OCI-LY1 (cell line): ENCODE data around the gene AP4E1.

Experiments
- H2AFZ ChIP-seq: fragments of 200-600 bp; sonication (generic), shearing (Covaris generic); 2 replicates; pipeline ENCODE4 v1.6.0; 2014; ENCODE audit warnings: antibody characterized with exemption, mild to moderate bottlenecking, low read length
- H3F3A ChIP-seq: fragments of 200-600 bp; sonication (generic), shearing (Covaris generic); 2 replicates; pipeline ENCODE4 v1.6.0; 2014; ENCODE audit warnings: mild to moderate bottlenecking, antibody characterized with exemption, low read length, moderate library complexity; ENCODE audit not compliant: insufficient read depth
- H3K27ac ChIP-seq: fragments of 200-600 bp; sonication (generic); 2 replicates; pipeline ENCODE4 v1.5.1; 2014; ENCODE audit warnings: low read length, mixed run types, mild to moderate bottlenecking, low read depth; ENCODE audit not compliant: poor library complexity, severe bottlenecking
- H3K27me3 ChIP-seq: fragments of 200-600 bp; sonication (generic); 2 replicates; pipeline ENCODE4 v1.6.0; 2014; ENCODE audit warnings: antibody characterized with exemption, mild to moderate bottlenecking, low read length, moderate library complexity; ENCODE audit not compliant: insufficient read depth
- H3K36me3 ChIP-seq: fragments of 200-600 bp; sonication (generic); 2 replicates; pipeline ENCODE4 v1.6.1; 2014; ENCODE audit warnings: mild to moderate bottlenecking, antibody characterized with exemption, low read length, moderate library complexity, mixed read lengths; ENCODE audit not compliant: insufficient read depth
- H3K4me1 ChIP-seq: fragments of 200-600 bp; sonication (generic); 2 replicates; pipeline ENCODE4 v1.5.1; 2014; ENCODE audit warnings: mild to moderate bottlenecking, low read length, moderate library complexity; ENCODE audit not compliant: insufficient read depth, severe bottlenecking
- H3K4me2 ChIP-seq: fragments of 200-600 bp; sonication (generic), shearing (Covaris generic); 2 replicates; pipeline ENCODE4 v1.6.1; 2014; ENCODE audit warnings: low read length
- H3K4me3 ChIP-seq: fragments of 200-600 bp; sonication (generic); 2 replicates; pipeline ENCODE4 v1.5.1; 2014; ENCODE audit warnings: low read length, low read depth, mild to moderate bottlenecking, mixed read lengths; ENCODE audit not compliant: poor library complexity, severe bottlenecking
- H3K79me2 ChIP-seq: fragments of 200-600 bp; shearing (Covaris generic); 2 replicates; pipeline ENCODE4 v1.6.1; 2016; ENCODE audit warnings: mixed run types, low read length, mixed read lengths; ENCODE audit not compliant: insufficient read depth
- H3K9ac ChIP-seq: fragments of 200-600 bp; sonication (generic), shearing (Covaris generic); 2 replicates; pipeline ENCODE4 v1.6.1; 2014; ENCODE audit warnings: mild to moderate bottlenecking, low read length, mixed read lengths
- H3K9me2 ChIP-seq: fragments of 200-600 bp; sonication (generic), shearing (Covaris generic); 2 replicates; pipeline ENCODE4 v1.6.1; 2014; ENCODE audit warnings: low read depth, mild to moderate bottlenecking, low read length, mixed read lengths
- H3K9me3 ChIP-seq: fragments of 200-600 bp; shearing (Covaris generic); 2 replicates; pipeline ENCODE4 v1.6.1; 2014; ENCODE audit warnings: low read length, mixed read lengths
- H4K20me1 ChIP-seq: fragments of 200-600 bp; sonication (generic), shearing (Covaris generic); 2 replicates; pipeline ENCODE4 v1.6.0; 2016; ENCODE audit warnings: mild to moderate bottlenecking, low read length; ENCODE audit not compliant: insufficient read depth
- CTCF ChIP-seq: fragments of 200-600 bp; sonication (generic), shearing (Covaris generic); IDR thresholded peaks from 2 replicates; pipeline ENCODE4 v1.5.1; 2017; ENCODE audit warnings: mild to moderate bottlenecking, antibody characterized with exemption, low read length, moderate library complexity, mixed read lengths
- EZH2 ChIP-seq: fragments of 200-600 bp; sonication (generic), shearing (Covaris generic); IDR thresholded peaks from 2 replicates; pipeline ENCODE4 v1.8.0; 2017; ENCODE audit warnings: borderline replicate concordance, mixed run types, mild to moderate bottlenecking, antibody characterized with exemption, low read length, moderate library complexity, mixed read lengths

Gene AP4E1

DNA sequence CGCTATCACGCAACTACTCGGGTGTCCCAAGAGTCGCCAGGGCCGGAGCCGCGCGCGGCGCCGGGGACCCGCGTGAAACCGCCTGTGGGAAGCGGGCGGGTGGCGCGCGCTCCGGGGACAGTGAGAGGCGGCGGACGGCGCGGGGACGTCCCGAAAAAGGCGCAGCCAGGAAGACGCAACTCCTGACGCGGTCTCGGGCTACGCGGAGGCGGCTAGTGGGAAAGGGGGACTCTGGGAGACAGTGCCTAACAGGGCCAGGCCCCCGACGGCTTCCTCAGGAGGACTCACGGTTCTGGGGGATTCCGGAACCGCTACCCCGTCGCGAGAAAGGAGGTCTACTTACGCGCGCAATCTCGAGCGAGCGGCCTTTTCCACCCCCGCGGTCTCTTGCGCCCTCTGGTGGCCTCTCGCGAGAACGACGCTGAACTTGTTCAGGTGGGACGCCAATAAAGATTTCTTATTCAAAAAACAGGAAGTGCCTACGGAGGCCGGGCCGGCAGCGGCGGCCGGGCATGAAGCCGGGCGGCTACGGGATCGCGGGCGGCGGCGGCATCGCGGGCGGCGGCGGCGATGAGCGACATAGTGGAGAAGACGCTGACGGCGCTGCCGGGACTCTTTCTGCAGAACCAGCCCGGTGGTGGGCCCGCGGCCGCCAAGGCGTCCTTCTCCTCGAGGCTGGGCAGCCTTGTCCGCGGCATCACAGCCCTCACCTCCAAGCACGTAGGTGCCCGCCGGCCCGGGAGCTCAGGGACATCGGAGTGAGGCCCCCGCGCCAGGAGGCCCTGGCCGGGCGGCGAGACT lies at the start of gene AP4E1:
AP4E1 (plus strand) TSS at position 475 of the 801 bp plus-strand sequence; CDS start at position 571, 96 bp downstream.
- Histone ChIP-seq H3K79me2 (peaks cover 8% of the 10 kb centered on the region; the same call in 1 of the 2 replicates), H3K36me3 (peaks cover 15% of the 10 kb centered on the region; the same call in 1 of the 2 replicates), H3K4me2 (peak within 1 kb of the TSS; percentile 99), H3K9me3 (no peaks in the 10 kb centered on the region), H3K4me3 (peak within 1 kb of the TSS; percentile 78), H4K20me1 (no peaks in the 10 kb centered on the region), H3K27me3 (no peaks in the 10 kb centered on the region), H3K9me2 (no peaks in the 10 kb centered on the region), H3K9ac (peak within 1 kb of the TSS; percentile 83), H2AFZ (peak within 1 kb of the TSS; percentile 66), H3K27ac (peak within 1 kb of the TSS; percentile 79), H3F3A (no peaks in the 10 kb centered on the region), H3K4me1 (peaks cover 31% of the 10 kb centered on the region)
- TF ChIP-seq EZH2 (no peak), CTCF (peak; percentile 89)

GRCh38 chr15:50860824-50861223 lies 47.7 kb upstream of the AP4E1 start:
- Histone ChIP-seq H4K20me1 (no peaks in the 10 kb centered on the region), H3F3A (no peaks in the 10 kb centered on the region), H3K36me3 (no peaks in the 10 kb centered on the region), H3K9me3 (no peaks in the 10 kb centered on the region), H3K27me3 (no peaks in the 10 kb centered on the region), H3K9ac (no peak overlapping the region), H2AFZ (no peak overlapping the region), H3K4me2 (no peak overlapping the region), H3K4me1 (no peaks in the 10 kb centered on the region), H3K27ac (no peak overlapping the region), H3K4me3 (no peak overlapping the region), H3K79me2 (no peaks in the 10 kb centered on the region), H3K9me2 (no peaks in the 10 kb centered on the region)
- TF ChIP-seq EZH2 (no peak), CTCF (no peak)

DNA sequence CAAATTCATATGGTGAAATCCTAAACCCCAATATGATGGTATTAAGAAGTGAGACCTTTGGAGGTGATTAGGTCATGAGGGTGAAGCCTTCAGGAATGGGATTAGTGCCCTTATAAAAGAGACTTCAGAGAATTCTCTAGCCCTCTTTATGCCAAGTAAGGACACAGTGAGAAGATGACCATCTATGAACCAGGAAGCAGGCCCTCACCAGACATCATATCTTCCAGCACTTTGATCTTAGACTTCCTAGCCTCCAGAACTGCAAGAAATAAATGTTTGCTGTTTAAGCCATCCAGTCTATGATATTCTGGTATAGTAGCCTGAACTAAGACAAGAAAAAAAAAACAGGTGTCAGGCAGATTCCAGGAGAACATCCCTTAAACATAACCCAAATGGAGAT lies 45.9 kb upstream of the AP4E1 start:
- Histone ChIP-seq H3F3A (no peaks in the 10 kb centered on the region), H3K36me3 (no peaks in the 10 kb centered on the region), H3K9me2 (no peaks in the 10 kb centered on the region), H3K4me3 (no peak overlapping the region), H3K9ac (no peak overlapping the region), H3K79me2 (no peaks in the 10 kb centered on the region), H3K27ac (no peak overlapping the region), H3K27me3 (no peaks in the 10 kb centered on the region), H3K4me1 (no peaks in the 10 kb centered on the region), H4K20me1 (no peaks in the 10 kb centered on the region), H3K4me2 (no peak overlapping the region), H3K9me3 (no peaks in the 10 kb centered on the region), H2AFZ (no peak overlapping the region)
- TF ChIP-seq EZH2 = no peak
- TF ChIP-seq CTCF = no peak
